Fibroblast of skin of left quadriceps (primary cell): ENCODE measurements around the gene ING3.

ENCODE experiments used
- DNase-seq, 2 experiments: peaks; one replicate each; pipeline ENCODE4 v3.0.0-alpha.2; 2013; ENCODE audit warnings: low read depth in 2 of 2

Gene ING3

GRCh38 chr7:120988591-120989256, 38.1 kb downstream of the ING3 start, which contains the start of gene CPED1:
CPED1 (plus strand) TSS chr7:120988711; CDS start chr7:120989622, 911 bp downstream.
- DNase-seq, result peak; percentile 44 to 54

DNA sequence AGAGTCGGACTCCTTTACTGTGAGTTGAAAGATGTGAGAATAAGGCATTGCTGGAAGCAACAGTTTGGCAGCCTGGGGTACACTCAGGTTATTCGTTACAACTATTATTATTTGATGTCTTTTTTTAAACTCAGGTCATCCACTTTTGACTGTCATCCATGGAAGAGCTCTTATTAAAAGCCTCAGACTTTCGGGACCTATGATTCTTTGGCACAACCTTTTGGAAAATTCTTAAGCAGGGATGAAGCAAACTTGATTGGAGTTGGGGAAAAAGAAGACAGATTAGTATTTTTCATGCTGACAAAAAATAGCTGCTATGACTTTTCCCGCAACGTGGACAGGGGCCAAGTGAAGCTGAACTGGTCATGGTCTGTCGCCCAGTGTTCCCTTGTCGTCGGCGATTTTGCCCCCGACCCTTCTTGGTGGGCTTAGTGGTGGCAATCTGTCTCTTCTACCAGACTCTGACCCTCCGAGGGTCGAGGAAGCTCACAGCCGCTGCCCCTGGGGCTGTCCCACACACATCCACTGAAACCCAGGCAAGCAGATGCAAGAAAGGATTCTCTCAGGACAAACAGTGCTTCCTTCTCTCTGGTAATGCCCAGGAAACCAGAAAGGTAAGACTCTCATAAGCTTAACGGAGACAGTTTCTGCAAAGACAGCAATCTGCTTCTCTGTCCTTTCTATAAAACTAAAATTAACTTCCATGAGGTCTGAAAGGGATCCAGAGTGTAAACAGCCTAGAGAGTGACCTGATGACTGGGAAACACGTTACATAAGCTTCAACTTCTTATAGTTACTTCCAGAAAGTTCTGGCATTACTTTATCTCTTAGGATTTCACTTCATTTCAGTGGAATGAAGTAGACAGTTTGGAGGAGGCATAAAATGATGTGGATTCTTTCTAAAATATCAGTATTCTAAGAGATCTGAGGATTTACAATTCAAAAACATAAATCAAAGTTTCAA, 39.0 kb downstream of the ING3 start:
- no peak for DNase-seq

GRCh38 chr7:120990468-120991118, 40.0 kb downstream of the ING3 start:
- no peak for DNase-seq

- no peak for DNase-seq
Measured at GRCh38 chr7:120991161-120991560, 40.6 kb downstream of the ING3 start.

DNA sequence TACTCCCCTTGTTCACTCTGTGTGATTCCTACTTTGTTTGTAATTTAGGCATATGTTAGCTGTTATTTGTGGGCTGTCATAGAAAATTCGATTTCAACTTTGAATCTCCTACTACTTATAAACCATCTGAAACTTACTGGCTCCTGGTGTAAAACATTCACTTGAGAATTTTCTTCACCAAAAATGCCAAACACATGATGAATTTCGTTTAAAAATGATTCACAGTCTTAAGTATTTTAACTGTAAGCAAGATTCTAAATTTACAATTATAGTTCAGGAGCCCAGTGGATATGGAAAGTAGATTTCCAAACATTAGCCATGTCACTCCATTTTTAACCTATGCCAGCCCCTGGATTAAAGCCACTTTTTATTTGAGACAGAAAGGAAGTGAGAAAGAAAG, 41.0 kb downstream of the ING3 start:
- DNase-seq, result peak; percentile 71 to 74

DNA sequence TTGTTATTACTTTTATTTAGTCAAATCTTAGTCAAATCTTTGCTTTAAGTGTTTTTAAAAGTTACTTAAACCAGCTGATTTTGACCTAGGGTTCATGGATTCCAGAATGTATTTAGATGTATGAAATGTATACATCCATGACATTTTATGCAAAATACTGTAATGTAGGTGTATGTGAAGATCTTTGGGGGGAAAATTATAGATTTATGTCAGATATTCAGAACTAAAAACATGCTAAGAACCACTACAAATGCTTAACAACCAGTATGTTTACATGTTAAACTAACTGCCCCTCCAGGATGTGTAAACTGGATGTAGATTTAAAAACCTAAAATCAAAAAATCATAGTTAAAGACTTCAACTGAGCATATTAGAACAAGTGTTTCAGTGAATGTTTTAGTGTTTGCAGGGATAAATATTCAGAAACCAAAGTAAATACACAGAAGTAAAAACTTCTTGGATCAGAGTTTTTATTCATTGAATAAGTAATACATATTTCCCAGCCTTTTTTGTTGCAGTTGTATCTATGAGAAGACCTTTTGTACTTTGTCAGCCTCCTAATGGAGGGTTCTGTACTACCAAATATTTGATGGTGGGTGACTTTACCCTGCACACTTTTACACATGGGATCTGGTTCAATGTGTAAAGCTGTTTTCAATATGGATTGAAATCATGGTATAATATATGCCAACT, 41.8 kb downstream of the ING3 start:
- DNase-seq, result no peak

DNA sequence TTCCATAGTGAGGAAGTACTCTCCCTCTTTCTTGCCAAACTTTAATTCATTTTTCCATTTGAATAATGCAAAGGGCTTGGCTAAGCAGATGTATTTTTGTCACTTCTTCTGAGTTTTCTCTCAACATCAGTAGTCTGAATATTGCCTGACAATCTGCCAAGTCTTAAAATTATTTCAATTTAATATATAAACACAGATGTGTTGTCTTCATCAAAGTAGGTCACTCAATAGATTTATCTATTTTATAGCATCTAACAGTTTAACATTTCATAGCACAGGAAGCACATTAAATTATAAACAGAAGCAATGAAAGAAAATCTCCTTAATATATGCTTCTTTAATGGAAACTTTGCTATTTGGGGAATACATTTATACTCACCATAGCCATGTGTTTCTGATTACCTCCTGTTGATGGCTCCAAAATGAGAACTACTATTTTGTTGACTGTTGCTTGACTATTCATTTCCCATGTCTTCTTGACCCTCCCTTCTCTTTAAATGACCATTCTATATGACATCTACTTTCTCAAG, 42.5 kb downstream of the ING3 start:
- DNase-seq, result peak; percentile 51 to 56

DNA sequence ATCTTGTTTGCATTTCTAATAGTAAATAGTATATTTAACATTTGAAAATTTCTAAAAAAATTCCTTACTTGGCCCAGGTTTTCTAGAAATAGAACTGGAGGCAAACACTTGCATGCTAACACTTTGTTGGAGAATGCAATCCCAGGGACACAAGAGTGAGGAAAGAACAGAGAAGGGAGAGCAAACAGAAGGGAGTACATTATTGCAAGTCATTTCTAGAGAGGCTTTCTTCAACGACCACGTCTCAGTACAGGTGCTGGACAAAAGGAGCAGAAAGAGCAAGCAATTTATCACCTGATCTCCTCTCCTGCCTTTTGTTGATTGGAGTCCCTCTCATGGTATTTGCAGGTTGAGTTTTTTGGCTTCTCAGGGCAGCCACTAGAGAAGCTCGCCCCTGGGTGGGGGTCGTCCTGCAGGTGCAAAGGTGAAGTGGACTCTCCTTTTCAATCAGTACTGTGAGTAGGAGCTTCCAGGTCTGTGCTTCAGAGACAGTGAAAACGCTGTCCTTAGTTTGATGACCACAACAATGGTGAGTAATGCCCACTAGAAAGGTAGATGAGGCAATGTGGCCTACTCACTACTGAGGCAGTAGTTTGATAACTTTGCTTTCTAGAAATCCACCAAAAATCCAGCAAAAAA, 43.1 kb downstream of the ING3 start:
- DNase-seq, result no peak

- DNase-seq, result no peak
Measured at GRCh38 chr7:120994512-120995410, 44.2 kb downstream of the ING3 start.

GRCh38 chr7:120995654-120996053, 45.1 kb downstream of the ING3 start:
- DNase-seq, result no peak

DNA sequence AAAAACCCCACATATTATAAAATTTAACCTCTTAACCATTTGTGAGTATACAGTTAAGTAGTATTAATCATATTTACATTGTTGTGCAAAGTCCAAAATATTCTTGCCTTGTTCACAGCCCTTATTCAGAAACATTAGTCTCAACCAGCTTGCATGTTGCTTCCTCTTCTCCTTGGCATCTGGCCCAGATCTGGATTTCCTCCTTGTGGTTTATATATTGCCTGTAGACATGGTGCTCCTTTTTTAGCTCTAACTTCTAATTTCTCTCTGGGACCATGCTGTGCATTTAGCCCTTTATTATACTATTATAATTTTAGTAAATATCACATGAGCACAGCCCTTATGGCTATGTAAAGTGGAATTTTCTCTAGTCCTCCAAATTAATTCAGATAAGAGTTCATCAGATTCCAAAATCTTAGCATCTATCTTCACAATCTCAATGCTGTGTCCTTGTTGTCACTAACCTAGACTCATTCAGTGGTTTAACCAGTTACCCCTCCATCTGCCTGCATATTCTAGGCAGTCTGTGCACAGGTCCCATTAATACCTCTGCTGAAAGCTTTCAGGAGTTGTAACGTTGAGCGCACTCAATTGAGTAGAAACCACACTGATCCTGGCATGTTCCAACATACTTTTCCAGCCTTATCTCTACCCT, 45.9 kb downstream of the ING3 start:
- DNase-seq, result peak; percentile 94 to 95

DNA sequence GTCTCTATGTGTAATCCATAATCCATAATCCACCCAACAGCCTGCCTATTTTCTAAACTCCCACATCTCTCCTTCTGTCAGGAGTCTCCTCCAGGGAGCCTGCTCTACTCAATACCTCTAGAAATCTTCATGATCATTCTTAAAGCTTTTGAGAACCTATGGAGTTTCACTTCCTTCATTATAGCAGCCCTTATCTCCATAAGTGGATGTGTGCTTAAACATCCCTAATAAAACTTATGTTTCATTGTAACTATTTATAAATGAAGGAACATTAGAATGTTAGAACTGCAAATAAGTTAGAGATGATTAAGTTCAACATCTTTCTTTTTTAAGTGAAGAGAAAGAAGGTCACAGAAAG, 46.4 kb downstream of the ING3 start:
- DNase-seq, result no peak

GRCh38 chr7:120997882-120998474, 47.4 kb downstream of the ING3 start:
- DNase-seq, result no peak

- no peak for DNase-seq
Measured at GRCh38 chr7:120998520-120998919, 47.9 kb downstream of the ING3 start.

DNA sequence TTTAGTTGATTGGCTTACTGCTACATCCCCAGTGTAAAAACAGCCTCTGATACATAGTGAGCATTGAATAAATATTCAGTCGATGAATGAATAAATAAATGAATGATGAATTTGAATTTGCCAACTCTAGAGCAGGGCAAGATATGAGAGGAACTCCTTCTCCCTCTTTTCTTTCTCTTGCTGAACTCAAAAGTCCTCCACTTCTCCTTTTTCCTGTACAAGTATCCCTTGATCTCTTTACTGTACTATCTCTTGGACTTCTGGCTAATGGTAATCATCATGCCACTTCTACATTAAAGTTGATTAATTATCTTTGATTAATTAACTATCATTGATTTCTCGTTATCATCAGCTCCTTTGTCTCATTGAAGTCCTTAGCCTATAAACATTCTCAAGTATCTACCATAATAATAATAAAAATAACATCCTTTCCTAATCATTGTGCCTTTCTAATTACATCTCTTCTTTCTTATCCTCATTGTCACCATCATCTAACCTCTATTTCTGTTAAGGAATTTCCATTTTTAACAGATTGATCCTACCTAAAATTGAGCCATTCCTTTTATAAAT, 48.5 kb downstream of the ING3 start:
- DNase-seq, result no peak

GRCh38 chr7:121000081-121000983, 49.8 kb downstream of the ING3 start:
- DNase-seq, result peak in 1 of 2 experiments; percentile 59

DNA sequence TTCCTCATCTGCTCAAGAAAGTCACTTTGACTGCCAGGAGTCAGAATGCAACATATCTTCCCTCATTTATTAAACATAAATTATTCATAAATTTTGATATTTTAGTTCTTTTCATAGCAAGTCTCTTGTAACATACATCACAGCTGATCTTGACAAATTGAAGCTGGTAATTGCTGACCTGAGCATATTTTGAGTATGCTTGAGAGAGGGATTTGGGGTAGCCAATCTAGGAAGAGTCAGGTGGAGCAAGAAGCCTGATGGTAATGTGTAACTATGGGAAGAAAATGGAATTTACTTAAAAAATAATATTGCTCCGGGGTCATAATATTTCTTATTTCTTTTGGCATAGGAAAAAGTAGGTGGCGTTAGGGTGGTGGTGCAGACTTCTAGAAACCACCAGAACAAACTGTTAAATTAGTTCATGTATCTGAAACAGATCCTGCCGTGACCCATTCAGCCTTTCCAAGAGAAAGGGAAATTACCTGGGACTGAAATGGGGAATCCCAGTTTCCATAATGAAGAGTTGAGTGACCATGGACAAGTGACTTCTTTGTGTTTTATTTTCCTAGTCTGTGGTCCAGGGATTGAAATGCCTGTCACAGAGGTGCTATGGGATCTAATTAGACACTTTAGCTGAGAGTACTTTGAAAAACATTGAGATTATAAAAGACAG, 50.8 kb downstream of the ING3 start:
- DNase-seq, result no peak
